ENCODE results near the gene METTL25B.

The METTL25B gene

DNA sequence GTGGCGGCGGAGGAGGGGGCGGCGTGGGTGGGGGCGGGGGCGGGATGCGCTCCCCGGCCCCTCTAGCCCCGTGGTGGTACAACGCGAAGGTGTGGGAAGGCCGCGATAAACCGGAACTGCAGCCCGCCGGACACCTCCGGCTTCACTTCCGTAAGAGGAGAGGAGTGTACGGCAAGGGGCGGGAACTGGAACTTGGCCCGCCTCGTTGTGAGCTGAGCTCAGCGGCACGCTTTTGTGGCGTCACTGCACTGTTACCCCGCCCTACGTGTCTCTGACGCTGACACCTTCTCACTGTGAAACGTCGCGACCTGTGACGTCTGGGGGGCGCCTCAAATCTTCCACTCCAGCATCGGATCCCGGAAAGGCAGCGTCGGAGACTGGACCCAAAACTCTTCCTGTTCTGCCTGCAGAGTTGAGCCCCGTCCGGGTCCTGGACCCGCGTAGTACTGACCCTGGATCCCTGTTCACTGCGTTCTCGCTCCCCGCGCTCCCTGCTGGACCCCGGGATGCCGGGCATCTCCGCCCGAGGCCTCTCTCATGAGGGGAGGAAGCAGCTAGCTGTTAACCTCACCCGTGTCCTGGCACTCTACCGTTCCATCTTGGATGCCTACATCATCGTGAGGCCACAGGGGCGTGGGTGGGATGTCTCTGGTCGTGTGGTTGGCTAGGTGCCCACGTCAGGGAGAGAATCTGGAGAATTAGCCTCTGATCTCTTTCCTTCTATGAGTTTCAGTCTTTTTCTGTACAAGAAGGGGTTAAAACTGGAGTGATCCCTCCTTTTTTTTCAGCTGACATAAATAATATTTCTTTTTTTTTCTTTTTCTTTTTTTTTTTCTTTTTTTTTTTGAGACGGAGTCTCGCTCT is 562 bp downstream of the METTL25B start, which contains the start of gene ISG20L2:
ISG20L2 (minus strand) TSS at position 168 of the 864 bp plus-strand sequence. CDS start 1,114 bp downstream, outside the sequence.
- DNase-seq: peak; percentile 98

- DNase-seq: no peak
These were observed 5.8 kb downstream of the METTL25B start for GRCh38 chr1:156733989-156734584.

GRCh38 chr1:156738407-156738806 is 10.1 kb downstream of the METTL25B start:
- DNase-seq: no peak

DNA sequence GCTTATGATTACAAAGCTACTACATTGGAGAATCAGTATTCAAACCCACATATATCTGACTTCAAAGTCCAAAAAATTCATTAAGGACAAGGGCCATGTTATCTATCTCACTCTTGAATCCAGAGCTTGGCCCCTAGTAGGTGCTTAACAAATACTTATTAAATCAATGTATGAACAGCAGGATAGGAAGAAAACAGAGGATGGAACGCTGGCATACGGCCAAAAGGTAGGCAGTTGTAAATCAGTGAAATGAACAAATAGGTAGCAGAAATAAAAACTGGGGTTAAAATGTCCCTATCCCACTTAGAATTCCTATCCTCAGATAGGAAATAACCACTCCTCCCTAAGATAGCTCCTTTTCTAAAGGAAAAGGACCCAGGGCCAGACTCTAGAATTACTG is 10.6 kb downstream of the METTL25B start:
- no peak for DNase-seq

DNA sequence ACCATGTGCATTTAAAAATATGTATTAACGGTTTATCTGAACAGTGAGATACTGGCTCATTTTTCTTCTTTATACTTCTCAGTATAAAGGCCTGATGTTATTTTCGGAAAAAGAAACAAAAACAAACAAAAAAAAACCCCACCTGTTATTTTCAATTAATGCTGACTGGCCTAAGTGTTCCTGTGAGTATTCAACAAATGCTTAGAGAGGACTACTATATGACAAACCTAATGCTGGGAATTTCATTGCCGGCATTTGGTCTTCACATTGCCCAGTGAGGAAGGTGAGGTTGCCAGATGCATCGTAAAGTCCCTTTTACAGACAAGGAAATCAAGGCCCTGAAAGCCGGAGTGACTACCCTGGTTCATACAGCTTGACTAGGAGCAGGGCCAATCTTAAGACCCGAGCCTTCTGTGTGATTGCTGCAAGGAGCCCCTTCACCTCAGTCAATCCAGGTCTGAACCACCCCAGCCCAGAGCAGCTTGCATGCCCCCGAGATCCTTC is 12.0 kb downstream of the METTL25B start:
- DNase-seq: no peak

DNA sequence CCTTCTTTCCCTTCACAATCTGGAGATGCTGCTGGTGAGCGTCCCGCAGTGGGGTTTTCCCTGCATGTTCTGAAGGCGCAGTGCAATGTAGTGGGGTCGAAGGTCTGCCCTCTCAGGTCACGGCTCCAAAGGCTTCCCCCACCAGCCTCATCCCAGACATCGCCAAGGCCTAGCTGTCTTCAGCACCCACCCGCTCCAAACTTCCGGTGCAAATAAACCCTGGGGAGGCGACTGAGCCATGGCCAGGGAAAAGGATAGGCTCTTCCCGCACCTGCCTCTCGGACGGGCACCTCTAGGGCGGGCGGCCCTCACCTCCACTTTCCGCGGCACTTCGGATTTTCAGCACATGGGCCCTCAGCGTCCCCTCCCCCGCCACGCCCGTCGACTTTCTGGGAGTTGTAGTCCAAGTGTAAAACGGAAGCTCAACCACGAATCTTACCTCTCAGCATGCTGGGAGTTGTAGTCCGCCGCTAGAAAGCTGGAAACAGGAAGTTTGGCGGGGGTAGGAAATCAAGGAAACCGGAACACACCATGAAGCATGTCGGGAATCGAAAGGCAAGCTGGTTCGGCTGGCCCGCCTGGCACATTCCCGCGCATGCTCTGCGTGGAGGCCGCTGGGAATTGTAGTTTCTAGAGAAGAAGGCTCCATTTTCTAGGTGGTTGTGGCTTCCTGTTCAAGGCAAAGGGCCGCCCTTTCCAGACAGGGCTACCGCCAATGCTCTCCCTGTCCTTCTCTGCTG is 12.6 kb downstream of the METTL25B start, which contains the start of gene MRPL24:
MRPL24 (minus strand) TSS at position 348 of the 740 bp plus-strand sequence. CDS start 2,384 bp downstream, outside the sequence.
- peak; percentile 98 for DNase-seq

- DNase-seq: no peak
These were observed 13.3 kb downstream of the METTL25B start for GRCh38 chr1:156741481-156741983.

GRCh38 chr1:156742017-156742416 is 13.7 kb downstream of the METTL25B start:
- no peak for DNase-seq

GRCh38 chr1:156742801-156743200 is 14.5 kb downstream of the METTL25B start:
- DNase-seq: no peak

DNA sequence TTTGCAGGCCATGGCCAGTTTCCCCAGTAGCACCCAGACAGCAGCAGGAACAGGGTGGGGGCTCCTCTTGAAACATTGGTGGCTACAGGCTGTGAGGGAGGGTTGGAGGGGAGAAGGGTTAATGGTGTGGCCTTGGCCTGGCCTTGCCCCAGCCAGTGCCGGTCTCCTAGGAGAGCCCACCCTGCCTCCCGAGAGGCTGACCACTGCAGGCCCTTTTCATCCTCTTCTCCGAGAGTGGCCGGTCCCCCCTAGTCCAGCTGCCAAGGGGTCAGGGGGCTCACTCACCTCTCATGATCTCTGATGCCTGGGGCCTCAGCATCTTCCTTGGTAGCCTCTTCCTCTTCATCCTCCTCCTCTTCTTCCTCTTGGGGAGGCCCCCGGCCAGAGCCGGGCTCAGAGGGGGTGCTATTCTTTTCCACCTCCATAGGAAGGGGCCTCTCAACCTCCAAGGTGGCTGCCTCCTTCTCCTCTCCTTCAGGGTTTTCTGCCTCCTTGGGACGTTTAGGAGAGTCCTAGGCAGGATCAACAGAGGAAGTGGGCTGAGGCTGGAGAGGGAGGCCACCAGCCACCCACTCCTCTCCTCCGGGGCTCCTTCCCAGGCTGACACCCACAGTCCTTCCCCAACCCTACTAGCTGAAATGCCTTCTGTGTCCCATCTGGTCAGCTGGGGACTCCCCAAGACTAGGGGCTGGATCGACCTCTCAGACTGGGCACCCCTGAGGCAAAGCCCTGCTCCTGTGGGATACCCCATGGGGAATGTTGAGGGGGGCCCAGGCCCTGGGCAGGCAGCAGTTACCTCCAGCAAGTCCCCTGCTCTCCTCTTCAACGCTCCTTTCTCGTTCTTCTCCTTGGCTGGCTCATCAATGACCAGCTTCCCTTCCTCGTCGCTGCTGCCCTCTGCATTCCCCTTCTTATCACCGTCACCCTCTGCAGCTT is 15.4 kb downstream of the METTL25B start:
- DNase-seq: no peak

DNA sequence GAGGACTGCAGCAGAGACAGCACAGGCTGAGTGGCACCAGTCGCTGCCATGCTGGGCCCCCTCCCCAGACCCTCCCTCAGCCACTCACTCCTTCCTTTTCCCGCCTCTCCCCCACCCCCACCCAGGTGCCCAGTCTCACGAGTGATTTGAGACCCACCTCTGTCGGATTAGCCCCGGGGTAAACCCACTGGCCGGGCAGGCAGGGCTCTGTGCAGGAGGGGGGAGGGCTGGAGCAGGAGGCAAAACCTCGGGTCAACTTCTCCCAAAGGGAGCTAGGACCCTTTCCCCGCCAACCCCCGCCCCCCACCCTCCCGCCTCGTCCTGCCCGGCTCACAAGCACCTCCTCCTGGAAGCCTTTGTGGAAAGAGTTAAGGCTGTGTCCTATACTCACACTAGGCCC is 16.1 kb downstream of the METTL25B start:
- DNase-seq: no peak

- DNase-seq: no peak
These were observed 16.6 kb downstream of the METTL25B start for GRCh38 chr1:156744786-156745419.

DNA sequence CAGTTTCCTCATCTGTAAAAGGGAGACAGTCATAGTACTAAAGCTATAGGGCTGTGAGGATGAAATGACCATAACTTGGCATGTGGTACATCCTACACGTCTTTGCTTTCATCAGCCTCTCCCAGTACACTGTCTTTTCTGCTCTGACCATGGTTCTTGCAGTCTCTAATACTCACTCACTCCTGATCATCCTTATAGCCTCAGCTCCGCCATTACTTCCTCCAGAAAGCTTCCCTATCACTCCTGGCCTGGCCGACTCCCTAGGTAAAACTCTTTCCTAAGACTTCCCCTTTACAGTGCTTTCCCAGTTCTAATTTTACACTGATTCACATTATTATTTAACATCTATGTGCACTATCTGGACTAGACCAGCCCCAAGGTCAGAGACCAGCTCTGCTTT is 17.6 kb downstream of the METTL25B start:
- no peak for DNase-seq

DNA sequence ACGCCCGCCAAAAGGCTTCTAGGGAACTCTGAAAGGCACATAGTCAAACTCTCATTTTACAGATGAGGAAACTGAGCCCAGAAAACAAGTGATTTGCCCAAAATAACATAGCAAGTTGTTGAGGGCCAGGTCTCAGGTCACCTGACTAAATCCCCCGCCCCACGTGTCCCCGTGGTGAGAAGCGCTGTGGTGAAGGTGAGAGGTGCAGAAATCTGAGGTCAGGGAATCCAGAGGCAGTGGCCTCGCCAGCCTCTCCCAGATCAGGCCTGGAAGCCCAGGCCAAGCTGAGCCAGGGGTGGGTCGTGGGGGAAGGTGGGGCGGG is 18.1 kb downstream of the METTL25B start:
- no peak for DNase-seq

GRCh38 chr1:156746728-156747631 is 18.7 kb downstream of the METTL25B start:
- DNase-seq: peak; percentile 72

- no peak for DNase-seq
These were observed 19.7 kb downstream of the METTL25B start for GRCh38 chr1:156747742-156748669.

GRCh38 chr1:156748670-156749418 is 20.6 kb downstream of the METTL25B start:
- DNase-seq: peak; percentile 39

GRCh38 chr1:156749419-156750118 is 21.3 kb downstream of the METTL25B start:
- no peak for DNase-seq

Data from stimulated activated CD4-positive, alpha-beta T cell treated with anti-CD3 and anti-CD28 coated beads, Interleukin-15, amount 100 ng/mL, for 24 hours (primary cell).